ENCODE measurements around the gene BTF3L4. TPM values are rescaled to one million over a fixed set of nuclear protein-coding genes. Genes with fewer than 3 reads are reported as not detected.

The BTF3L4 gene
- total RNA-seq, 2 donors from 2014 or later = 77.6 to 95.1 TPM

DNA sequence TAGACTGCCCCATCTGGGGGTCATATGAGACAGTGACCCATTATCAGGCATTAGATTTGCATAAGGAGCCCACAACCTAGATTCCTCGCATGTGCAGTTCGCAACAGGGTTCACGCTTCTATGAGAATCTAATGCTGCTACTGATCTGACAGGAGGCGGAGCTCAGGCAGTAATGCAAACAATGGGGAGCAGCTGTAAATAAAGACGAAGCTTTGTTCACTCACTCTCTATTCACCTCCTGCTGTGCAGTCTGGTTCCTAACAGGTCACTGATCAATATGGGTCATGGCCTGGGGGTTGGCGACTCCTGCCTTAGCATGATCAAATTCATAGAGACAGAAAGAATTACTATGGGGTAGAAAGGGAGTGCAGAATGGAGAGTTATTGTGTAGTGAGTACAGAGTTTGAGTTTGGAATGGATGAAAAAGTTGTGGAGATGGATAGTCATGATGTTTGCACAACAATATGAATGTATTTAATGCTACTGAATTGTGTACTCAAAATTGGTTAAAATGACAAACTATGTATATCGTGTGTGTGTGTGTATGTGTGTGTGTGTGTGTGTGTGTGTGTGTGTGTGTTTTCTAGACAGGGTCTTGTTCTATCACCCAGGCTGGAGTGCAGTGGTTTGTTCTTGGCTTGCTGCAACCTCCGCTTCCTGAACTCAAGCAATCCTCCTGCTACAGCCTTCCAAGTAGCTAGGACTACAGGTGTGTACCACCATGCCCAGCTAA is 42.2 kb downstream of the BTF3L4 start:
- DNase-seq = no peak
- peaks cover 2% of the 10 kb centered on the region for H3K27me3 Mint-ChIP-seq (ENCODE audit: insufficient read depth)
- H3K36me3 ChIP-seq (ENCODE audit: control insufficient read depth, insufficient read depth, low read length) = no peaks in the 10 kb centered on the region
- H3K27me3 ChIP-seq (ENCODE audit: control insufficient read depth, insufficient read depth, low read length, poor library complexity, severe bottlenecking) = no peaks in the 10 kb centered on the region
- 77 to 80% methylated on average over 7 to 8 of the region's 8 CpGs for WGBS, 2 experiments (ENCODE audit: insufficient coverage in 1 of 2, insufficient read length in 1 of 2)
- peaks cover 2% of the 10 kb centered on the region for H3K36me3 Mint-ChIP-seq (ENCODE audit: low read depth)
- H3K4me1 Mint-ChIP-seq = peaks cover 9% of the 10 kb centered on the region
- H3K27ac Mint-ChIP-seq = no peak overlapping the region
- H3K4me3 ChIP-seq (ENCODE audit: low read length) = no peak overlapping the region
- H3K4me1 ChIP-seq (ENCODE audit: control insufficient read depth, insufficient read depth, low read length) = no peaks in the 10 kb centered on the region
- no peak overlapping the region for H3K9ac ChIP-seq (ENCODE audit: extremely low read depth, low read length, poor library complexity, severe bottlenecking)
- no peak overlapping the region for H3K4me3 Mint-ChIP-seq
- peak overlapping the region; percentile 3 for H3K27ac ChIP-seq (ENCODE audit: low read depth, low read length)
- TF ChIP-seq, protein P1, sequence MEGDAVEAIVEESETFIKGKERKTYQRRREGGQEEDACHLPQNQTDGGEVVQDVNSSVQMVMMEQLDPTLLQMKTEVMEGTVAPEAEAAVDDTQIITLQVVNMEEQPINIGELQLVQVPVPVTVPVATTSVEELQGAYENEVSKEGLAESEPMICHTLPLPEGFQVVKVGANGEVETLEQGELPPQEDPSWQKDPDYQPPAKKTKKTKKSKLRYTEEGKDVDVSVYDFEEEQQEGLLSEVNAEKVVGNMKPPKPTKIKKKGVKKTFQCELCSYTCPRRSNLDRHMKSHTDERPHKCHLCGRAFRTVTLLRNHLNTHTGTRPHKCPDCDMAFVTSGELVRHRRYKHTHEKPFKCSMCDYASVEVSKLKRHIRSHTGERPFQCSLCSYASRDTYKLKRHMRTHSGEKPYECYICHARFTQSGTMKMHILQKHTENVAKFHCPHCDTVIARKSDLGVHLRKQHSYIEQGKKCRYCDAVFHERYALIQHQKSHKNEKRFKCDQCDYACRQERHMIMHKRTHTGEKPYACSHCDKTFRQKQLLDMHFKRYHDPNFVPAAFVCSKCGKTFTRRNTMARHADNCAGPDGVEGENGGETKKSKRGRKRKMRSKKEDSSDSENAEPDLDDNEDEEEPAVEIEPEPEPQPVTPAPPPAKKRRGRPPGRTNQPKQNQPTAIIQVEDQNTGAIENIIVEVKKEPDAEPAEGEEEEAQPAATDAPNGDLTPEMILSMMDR (conservative IDR thresholded peaks at IDR 0.05) = no peak
- H3K9me3 Mint-ChIP-seq = peaks cover 3% of the 10 kb centered on the region
- H3K9me3 ChIP-seq (ENCODE audit: control insufficient read depth, low read length) = no peaks in the 10 kb centered on the region

DNA sequence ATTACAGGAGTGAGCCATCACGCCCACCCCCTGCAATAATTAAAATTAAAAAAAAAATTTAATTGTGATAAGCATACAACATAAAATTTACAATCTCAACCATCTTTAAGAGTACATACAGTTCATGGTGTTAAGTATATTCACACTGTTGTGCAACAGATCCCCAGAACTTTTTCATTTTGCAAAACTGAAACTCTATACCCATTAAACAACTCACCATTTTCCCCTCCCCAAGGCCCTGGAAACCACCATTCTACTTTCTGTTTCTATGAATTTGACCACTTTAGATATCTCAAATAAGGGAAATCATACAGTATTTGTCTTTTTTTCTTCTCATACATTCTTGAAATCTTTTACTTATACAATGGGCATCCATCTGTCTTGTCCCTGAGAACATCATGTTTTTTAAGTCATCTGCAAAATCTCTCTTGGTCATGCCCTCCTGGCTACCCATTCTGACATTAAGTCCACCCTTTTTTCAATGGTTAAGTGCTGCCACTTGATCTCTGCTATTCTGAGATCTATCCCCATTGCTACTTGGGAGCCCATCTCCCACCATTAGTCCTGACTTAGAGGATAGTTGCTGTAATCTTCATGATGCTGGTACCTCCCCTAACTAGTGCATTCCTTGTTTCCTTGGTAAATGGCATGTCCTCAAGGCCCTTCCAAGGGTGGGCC is 46.4 kb downstream of the BTF3L4 start:
- DNase-seq = no peak
- no peak overlapping the region for H3K4me3 ChIP-seq (ENCODE audit: low read length)

DNA sequence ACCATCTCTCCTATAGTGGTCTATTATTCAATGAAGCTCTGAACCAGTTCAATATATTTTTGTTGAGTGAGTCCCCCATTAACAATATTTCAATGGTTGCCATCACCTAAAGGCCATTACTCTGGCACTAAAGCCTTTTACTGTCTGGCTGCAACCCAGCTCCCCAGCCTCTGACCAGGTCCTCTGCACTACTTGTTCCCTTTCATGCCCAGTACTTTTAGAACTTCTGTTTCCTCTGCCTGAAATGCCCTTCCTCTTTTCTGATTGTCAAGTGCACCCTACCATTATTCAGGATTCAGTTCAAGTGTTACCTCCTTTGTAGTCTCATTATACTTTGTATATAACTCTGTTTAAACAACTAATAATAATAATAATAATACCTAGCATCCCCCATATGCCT is 55.4 kb downstream of the BTF3L4 start:
- no peaks in the 10 kb centered on the region for H3K9me3 Mint-ChIP-seq
- Histone ChIP-seq H3K27ac (ENCODE audit: low read depth, low read length) (no peak overlapping the region), H3K9me3 (ENCODE audit: control insufficient read depth, low read length) (no peaks in the 10 kb centered on the region), H3K36me3 (ENCODE audit: control insufficient read depth, insufficient read depth, low read length) (no peaks in the 10 kb centered on the region), H3K4me3 (ENCODE audit: low read length) (no peak overlapping the region), H3K4me1 (ENCODE audit: control insufficient read depth, insufficient read depth, low read length) (no peaks in the 10 kb centered on the region), H3K9ac (ENCODE audit: extremely low read depth, low read length, poor library complexity, severe bottlenecking) (no peak overlapping the region), H3K27me3 (ENCODE audit: control insufficient read depth, insufficient read depth, low read length, poor library complexity, severe bottlenecking) (peaks cover 25% of the 10 kb centered on the region)
- no peak for DNase-seq
- H3K36me3 Mint-ChIP-seq (ENCODE audit: low read depth) = no peaks in the 10 kb centered on the region
- H3K4me1 Mint-ChIP-seq = no peaks in the 10 kb centered on the region
- no peak overlapping the region for H3K4me3 Mint-ChIP-seq
- TF ChIP-seq, protein P1 (conservative IDR thresholded peaks at IDR 0.05) = no peak
- no peak overlapping the region for H3K27ac Mint-ChIP-seq
- peaks cover 10% of the 10 kb centered on the region for H3K27me3 Mint-ChIP-seq (ENCODE audit: insufficient read depth)

More for the DNA sequence above, 46.4 kb downstream of the BTF3L4 start:
- H3K9ac ChIP-seq (ENCODE audit: extremely low read depth, low read length, poor library complexity, severe bottlenecking) = no peak overlapping the region
- Mint-ChIP-seq H3K4me3 (no peak overlapping the region), H3K4me1 (peaks cover 9% of the 10 kb centered on the region), H3K36me3 (ENCODE audit: low read depth) (no peaks in the 10 kb centered on the region), H3K9me3 (no peaks in the 10 kb centered on the region), H3K27ac (no peak overlapping the region), H3K27me3 (ENCODE audit: insufficient read depth) (no peaks in the 10 kb centered on the region)
- 83% methylated on average over 1 of the region's 1 CpG; no CpG with 5 or more reads in 1 of the 2 experiments for WGBS, 2 experiments (ENCODE audit: insufficient coverage in 1 of 2, insufficient read length in 1 of 2)
- no peak overlapping the region for H3K27ac ChIP-seq (ENCODE audit: low read depth, low read length)
- no peaks in the 10 kb centered on the region for H3K4me1 ChIP-seq (ENCODE audit: control insufficient read depth, insufficient read depth, low read length)
- no peaks in the 10 kb centered on the region for H3K9me3 ChIP-seq (ENCODE audit: control insufficient read depth, low read length)
- TF ChIP-seq, protein P1 (conservative IDR thresholded peaks at IDR 0.05) = no peak
- H3K36me3 ChIP-seq (ENCODE audit: control insufficient read depth, insufficient read depth, low read length) = no peaks in the 10 kb centered on the region
- H3K27me3 ChIP-seq (ENCODE audit: control insufficient read depth, insufficient read depth, low read length, poor library complexity, severe bottlenecking) = no peaks in the 10 kb centered on the region
